Esophagus muscularis mucosa (tissue), 4 donors: ENCODE results near the gene SYTL1. TPM values are rescaled to one million over a fixed set of nuclear protein-coding genes. Genes with fewer than 3 reads are reported as not detected.

ENCODE experiments used
- DNase-seq: peaks from one replicate; pipeline ENCODE4 v3.0.0-alpha.2; 2017; ENCODE audit errors: extremely low spot score
- H3K27ac ChIP-seq, 4 donors: fragments of 200-600 bp; sonication (generic); replicated peaks in 1 of 4; 1 replicate in 3 of 4; 2 replicates in 1 of 4; pipeline ENCODE4 v1.5.1; 2016 to 2019; ENCODE audit warnings: mild to moderate bottlenecking in 1 of 4
- H3K27me3 ChIP-seq, 4 donors: fragments of 200-600 bp; sonication (generic); one replicate each; pipeline versions ENCODE4 v1.5.1 to v1.6.0; 2016 to 2019
- H3K36me3 ChIP-seq, 4 donors: fragments of 200-600 bp; sonication (generic); one replicate each; pipeline ENCODE4 v1.5.1; 2016 to 2019
- H3K4me1 ChIP-seq, 4 donors: fragments of 200-600 bp; sonication (generic); one replicate each; pipeline ENCODE4 v1.5.1; 2016 to 2019
- H3K4me3 ChIP-seq, 4 donors: fragments of 200-600 bp; sonication (generic); 1 replicate in 2 of 4; 2 replicates in 2 of 4; pipeline ENCODE4 v1.5.1; 2016 to 2019; ENCODE audit warnings: mild to moderate bottlenecking in 4 of 4, moderate library complexity in 1 of 4
- H3K9me3 ChIP-seq, 4 donors: fragments of 200-600 bp; sonication (generic); 1 replicate in 3 of 4; 2 replicates in 1 of 4; pipeline ENCODE4 v1.5.1; 2016 to 2019
- EP300 ChIP-seq: sonication (generic); formaldehyde crosslinking; IDR thresholded peaks from one replicate; pipeline ENCODE4 v1.6.1; 2017; ENCODE audit warnings: antibody characterized with exemption
- POLR2A ChIP-seq: fragments of 450-650 bp; IDR thresholded peaks from one replicate; pipeline ENCODE4 v1.6.1; 2017; ENCODE audit warnings: antibody characterized with exemption, moderate library complexity, mild to moderate bottlenecking, low read depth
- POLR2AphosphoS5 ChIP-seq, 2 donors: sonication (generic); formaldehyde crosslinking; IDR thresholded peaks; one replicate each; pipeline ENCODE4 v1.6.1; 2017; ENCODE audit warnings: antibody characterized with exemption in 2 of 2
- WGBS: methylation state at CpG from one replicate; pipeline ENCODE4 v1.1.5; 2018; 5-methylcytosine and 5-hydroxymethylcytosine counted together
- intact Hi-C: fragments of 100-400 bp; cut with DNase I; formaldehyde crosslinking; loops from one replicate; pipeline ENCODE4 v1.15.1; 2023
- total RNA-seq, 4 donors: library from RNA; depleted of rRNA; stranded (reverse); fragments of >200 nt; gene quantifications; one replicate each; pipeline versions ENCODE4 v1.1.0 to v1.2.1, GENCODE V29; 2016
- TF ChIP-seq, protein P1 (sequence below), 3 experiments: fragments of 200-600 bp in 2 of 3; fragments of 450-650 bp in 1 of 3; sonication (generic) in 2 of 3; IDR thresholded peaks; one replicate each; pipeline ENCODE4 v1.5.1; 2017 to 2019; ENCODE audit warnings: antibody characterized with exemption in 3 of 3, mild to moderate bottlenecking in 2 of 3, moderate library complexity in 1 of 3

SYTL1 gene
- total RNA-seq, result 1 to 10 TPM in 2 of 4 donors, under 1 TPM in 2; 0.29 to 3.7 (median 1.5) TPM

DNA sequence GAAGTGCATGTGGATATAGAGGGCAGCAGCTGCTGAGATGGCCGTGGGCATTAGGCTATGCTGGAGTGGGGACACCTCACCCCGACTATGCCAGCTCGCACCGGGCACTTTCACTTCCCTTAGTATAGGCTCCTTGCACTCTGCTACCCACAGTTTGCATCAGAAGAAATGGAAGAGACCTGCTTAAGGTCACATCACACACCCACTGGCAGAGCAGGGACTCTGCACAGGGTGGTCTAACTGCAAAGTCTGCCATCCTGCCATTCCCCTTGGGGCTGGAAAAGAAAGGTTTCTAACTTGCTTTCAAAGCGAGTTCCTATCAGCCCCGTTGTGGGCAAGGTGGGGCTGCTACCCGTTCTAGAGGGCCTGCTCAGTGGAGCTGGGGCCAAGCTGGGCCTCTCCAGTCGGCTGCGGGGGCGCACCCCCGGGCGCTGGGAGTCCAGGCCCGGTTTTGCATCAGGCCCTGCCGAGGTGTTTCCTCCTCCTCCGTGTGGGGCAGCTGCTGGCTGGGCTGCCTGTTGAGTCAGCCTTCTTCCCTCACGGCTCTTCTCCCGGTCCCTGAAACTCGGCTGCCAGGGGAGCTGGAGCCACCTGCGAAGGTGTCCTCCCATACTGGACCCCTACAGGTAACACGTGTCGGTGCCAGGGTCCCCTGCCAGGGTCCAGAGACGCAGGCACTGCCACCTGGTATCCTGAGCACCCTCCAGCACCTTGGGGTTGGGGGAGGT, at the start of gene SYTL1:
SYTL1 (plus strand) TSS at position 498 of the 728 bp plus-strand sequence. CDS start 3,313 bp downstream, outside the sequence.
- Histone ChIP-seq H3K27ac (no peak within 1 kb of the TSS), H3K4me3 (peak within 1 kb of the TSS in 2 of 4 donors; percentile 9 to 48)

GRCh38 chr1:27292106-27292505, 49.7 kb upstream of the SYTL1 start:
- no peak for DNase-seq
- TF ChIP-seq POLR2AphosphoS5 (IDR thresholded peaks at IDR 0.05), result no peak
- no peak for TF ChIP-seq EP300
- TF ChIP-seq, protein P1, sequence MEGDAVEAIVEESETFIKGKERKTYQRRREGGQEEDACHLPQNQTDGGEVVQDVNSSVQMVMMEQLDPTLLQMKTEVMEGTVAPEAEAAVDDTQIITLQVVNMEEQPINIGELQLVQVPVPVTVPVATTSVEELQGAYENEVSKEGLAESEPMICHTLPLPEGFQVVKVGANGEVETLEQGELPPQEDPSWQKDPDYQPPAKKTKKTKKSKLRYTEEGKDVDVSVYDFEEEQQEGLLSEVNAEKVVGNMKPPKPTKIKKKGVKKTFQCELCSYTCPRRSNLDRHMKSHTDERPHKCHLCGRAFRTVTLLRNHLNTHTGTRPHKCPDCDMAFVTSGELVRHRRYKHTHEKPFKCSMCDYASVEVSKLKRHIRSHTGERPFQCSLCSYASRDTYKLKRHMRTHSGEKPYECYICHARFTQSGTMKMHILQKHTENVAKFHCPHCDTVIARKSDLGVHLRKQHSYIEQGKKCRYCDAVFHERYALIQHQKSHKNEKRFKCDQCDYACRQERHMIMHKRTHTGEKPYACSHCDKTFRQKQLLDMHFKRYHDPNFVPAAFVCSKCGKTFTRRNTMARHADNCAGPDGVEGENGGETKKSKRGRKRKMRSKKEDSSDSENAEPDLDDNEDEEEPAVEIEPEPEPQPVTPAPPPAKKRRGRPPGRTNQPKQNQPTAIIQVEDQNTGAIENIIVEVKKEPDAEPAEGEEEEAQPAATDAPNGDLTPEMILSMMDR (IDR thresholded peaks at IDR 0.05), result no peak
- TF ChIP-seq POLR2A, result no peak
- intact Hi-C loops, result no loop called here
- Histone ChIP-seq H3K36me3 (peaks cover 42 to 92% (median 85%) of the 10 kb centered on the region in 4 donors), H3K9me3 (no peaks in the 10 kb centered on the region), H3K27ac (no peak overlapping the region), H3K4me3 (no peak overlapping the region), H3K4me1 (peaks cover 4 to 5% (median 4%) of the 10 kb centered on the region in 4 donors), H3K27me3 (no peaks in the 10 kb centered on the region)
- 80% methylated on average over 5 of the region's 5 CpGs for WGBS

More for the DNA sequence above, at the start of gene SYTL1:
- intact Hi-C loops, result no loop called here
- no peak for DNase-seq
- H3K27me3 ChIP-seq, result peaks cover 0 to under 1% (median 0%) of the 10 kb centered on the region in 4 donors
- TF ChIP-seq POLR2A, result no peak
- TF ChIP-seq EP300, result no peak
- TF ChIP-seq POLR2AphosphoS5 (IDR thresholded peaks at IDR 0.05), result no peak
- TF ChIP-seq, protein P1 (IDR thresholded peaks at IDR 0.05), result no peak
- no peaks in the 10 kb centered on the region for H3K9me3 ChIP-seq
- WGBS, result 45% methylated on average over 5 of the region's 22 CpGs
- H3K36me3 ChIP-seq, result peaks cover 0 to 18% (median 4%) of the 10 kb centered on the region in 4 donors
- H3K4me1 ChIP-seq, result peaks cover 0 to 13% (median 2%) of the 10 kb centered on the region in 4 donors

DNA sequence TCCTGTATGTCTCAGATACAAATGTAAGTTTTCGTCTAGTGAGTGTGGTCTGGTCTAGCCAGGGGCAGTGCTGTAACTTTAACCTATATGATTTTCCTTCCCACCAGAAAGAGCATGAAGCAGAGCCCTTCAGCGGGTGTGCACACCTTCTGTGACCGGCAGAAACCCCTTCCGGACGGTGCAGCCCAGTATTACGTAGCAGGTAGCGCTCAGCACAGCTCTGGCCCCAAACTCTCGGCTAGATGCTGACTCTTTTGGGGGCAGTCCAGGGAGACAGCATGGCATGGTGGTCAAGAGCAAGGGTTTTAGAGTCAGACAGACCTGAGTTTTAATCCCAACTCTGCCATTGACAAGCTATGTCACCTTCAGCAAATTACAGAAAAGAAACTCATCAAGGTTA, 47.9 kb upstream of the SYTL1 start:
- no peak overlapping the region for H3K27ac ChIP-seq
- H3K27me3 ChIP-seq, result no peaks in the 10 kb centered on the region
- no peak for DNase-seq
- H3K4me1 ChIP-seq, result peaks cover 12 to 23% (median 22%) of the 10 kb centered on the region in 4 donors
- intact Hi-C loops, result no loop called here
- no peak for TF ChIP-seq POLR2A
- no peak for TF ChIP-seq EP300
- TF ChIP-seq, protein P1 (IDR thresholded peaks at IDR 0.05), result no peak
- TF ChIP-seq POLR2AphosphoS5 (IDR thresholded peaks at IDR 0.05), result no peak
- 94% methylated on average over 7 of the region's 8 CpGs for WGBS
- H3K9me3 ChIP-seq, result no peaks in the 10 kb centered on the region
- peaks cover 45 to 95% (median 88%) of the 10 kb centered on the region in 4 donors for H3K36me3 ChIP-seq
- no peak overlapping the region for H3K4me3 ChIP-seq

- intact Hi-C loops, result no loop called here
- WGBS, result 64% methylated on average over 6 of the region's 10 CpGs
- no peak overlapping the region for H3K4me3 ChIP-seq
- peaks cover 38 to 89% (median 78%) of the 10 kb centered on the region in 4 donors for H3K36me3 ChIP-seq
- peak overlapping the region; percentile 87 to 96 (median 92) for H3K27ac ChIP-seq
- DNase-seq, result peak; percentile 94
- no peaks in the 10 kb centered on the region for H3K9me3 ChIP-seq
- no peaks in the 10 kb centered on the region for H3K27me3 ChIP-seq
- peaks cover 34 to 50% (median 48%) of the 10 kb centered on the region in 4 donors for H3K4me1 ChIP-seq
- TF ChIP-seq, protein P1 (IDR thresholded peaks at IDR 0.05), result peak; percentile 64 to 72 (median 67)
- TF ChIP-seq POLR2AphosphoS5 (IDR thresholded peaks at IDR 0.05), result no peak
- no peak for TF ChIP-seq EP300
- TF ChIP-seq POLR2A, result no peak
Measured at GRCh38 chr1:27296773-27297291, 45.0 kb upstream of the SYTL1 start.
